ENCODE measurements around the gene TSPAN31.
"Not testable (repeated sequence)": the region's sequence is repeated elsewhere in the genome, so short reads cannot be mapped to it uniquely, and the experiment has no call there.

The TSPAN31 gene

GRCh38 chr12:57769594-57769993 is 24.8 kb downstream of the TSPAN31 start:
- no peak for DNase-seq

GRCh38 chr12:57770734-57771133 is 25.9 kb downstream of the TSPAN31 start:
- DNase-seq = no peak

DNA sequence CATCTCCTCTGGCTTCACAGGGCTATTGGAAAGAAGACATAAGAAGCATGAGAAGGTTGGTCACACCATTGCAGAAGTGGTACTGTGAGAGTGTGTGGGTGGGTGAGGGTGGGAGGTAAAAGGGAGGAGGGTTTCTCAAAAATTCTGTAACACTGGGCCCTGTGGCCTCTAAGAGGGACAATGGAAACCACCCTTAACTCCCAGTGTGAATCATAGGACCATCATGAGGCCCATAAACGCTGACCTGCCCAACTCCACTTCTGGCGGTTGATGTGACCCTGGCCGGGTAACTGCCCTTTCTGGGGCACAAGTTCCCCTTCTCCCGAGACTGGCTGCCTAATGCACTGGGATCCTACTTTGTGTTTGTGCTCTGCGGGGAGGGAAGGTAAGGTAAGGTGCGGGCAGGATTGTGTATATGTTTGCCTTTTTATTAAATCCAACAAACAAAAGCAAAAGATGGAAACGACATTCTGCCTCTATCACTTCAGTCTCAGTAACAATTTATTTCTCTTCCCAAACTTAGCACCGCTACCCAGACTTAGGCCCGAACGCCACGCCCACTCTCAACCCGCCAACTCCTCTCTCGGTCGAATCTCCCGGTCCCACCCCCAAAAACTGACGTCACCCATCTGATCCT is 26.5 kb downstream of the TSPAN31 start:
- DNase-seq = peak; percentile 91

DNA sequence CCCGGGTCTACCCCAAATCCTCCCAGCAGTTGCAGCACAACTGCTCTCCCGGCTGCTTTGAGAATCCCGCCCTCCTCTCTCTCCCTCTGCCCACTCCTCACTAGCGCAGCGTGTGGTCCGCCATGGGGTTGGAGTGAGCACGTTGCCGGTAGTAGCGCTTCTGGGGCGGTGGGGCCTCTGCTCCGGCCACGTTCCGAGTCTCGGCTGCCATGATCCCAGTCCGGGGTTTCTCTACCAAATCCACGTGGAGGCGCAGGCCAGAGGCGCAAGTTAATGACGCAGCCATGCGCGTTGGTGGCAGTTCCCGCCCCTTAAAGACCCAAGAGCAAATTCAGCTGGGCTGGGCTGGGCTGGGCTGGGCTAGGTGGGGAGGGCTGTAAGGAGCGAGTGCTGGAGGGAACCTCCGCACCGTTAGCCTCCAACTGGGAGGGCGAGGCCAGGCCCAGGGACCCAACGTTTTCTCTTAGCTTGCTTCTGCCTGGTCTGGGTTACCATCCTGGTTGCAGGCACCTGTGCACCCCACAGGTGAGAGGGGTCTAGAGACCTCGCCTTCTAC is 27.1 kb downstream of the TSPAN31 start, which contains the start of gene METTL1:
TSS of gene METTL1 (minus strand) at position 233 of the 556 bp plus-strand sequence. CDS start at position 211, 22 bp downstream.
- peak; percentile 95 for DNase-seq

DNA sequence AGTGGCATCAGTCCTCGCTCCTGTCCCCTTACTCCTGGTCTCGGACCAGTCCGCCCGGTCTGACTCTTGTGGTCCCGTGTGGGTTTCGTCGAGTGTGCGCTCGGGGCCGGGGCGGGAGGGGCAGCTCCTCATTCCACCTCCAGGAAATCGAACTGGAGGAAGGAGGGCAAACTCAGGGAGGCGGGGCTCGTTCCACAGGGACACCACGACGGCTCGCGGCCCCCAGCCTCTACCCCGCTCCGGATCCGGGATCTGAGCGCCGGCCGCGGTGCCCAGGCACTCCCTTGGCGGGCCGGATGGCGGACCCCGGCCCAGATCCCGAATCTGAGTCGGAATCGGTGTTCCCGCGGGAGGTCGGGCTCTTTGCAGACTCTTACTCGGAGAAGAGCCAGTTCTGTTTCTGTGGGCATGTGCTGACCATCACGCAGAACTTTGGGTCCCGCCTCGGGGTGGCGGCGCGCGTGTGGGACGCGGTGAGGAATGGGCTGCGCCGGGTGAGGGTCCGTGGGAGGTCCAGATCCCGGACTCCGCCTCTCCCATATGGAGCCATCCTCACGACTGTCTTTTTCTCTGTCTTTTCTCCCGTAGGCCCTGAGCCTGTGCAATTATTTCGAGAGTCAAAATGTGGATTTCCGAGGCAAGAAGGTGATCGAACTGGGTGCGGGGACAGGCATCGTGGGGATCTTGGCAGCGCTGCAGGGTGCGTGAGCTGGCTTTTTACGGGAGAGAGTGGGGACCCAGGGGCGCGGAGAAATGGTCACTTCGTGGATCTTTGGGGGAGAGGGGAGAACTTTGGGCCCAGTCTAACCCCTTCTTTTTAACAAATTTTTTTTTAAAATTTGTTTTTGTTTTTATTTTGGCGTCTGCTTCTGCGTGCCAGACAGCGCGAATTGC is 27.8 kb downstream of the TSPAN31 start, which contains the start of gene EEF1AKMT3:
TSS of gene EEF1AKMT3 (plus strand) at position 186 of the 894 bp plus-strand sequence. CDS start at position 297, 111 bp downstream.
- peak; percentile 48 for DNase-seq

- not testable (repeated sequence) for DNase-seq
Observed at GRCh38 chr12:57774634-57775033, 29.8 kb downstream of the TSPAN31 start.

DNA sequence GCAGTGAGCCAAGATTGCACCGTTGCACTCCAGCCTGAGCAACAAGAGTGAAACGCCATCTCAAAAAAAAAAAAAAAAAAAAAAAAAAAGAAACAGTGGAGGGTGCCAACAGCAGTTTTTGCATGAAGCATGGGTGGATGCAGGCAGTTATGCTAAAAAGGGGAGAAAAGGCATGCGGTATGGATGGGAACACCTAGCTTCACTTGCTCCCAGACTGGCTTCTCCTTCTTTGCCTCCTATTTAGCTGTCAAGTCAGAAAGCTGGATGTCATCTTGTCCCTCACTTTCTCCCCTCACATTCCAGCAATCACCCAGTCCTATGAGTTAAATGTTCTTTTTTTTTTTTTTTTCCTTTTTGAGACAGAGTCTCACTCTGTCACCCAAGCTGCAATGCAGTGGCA is 30.2 kb downstream of the TSPAN31 start:
- DNase-seq = no peak

DNA sequence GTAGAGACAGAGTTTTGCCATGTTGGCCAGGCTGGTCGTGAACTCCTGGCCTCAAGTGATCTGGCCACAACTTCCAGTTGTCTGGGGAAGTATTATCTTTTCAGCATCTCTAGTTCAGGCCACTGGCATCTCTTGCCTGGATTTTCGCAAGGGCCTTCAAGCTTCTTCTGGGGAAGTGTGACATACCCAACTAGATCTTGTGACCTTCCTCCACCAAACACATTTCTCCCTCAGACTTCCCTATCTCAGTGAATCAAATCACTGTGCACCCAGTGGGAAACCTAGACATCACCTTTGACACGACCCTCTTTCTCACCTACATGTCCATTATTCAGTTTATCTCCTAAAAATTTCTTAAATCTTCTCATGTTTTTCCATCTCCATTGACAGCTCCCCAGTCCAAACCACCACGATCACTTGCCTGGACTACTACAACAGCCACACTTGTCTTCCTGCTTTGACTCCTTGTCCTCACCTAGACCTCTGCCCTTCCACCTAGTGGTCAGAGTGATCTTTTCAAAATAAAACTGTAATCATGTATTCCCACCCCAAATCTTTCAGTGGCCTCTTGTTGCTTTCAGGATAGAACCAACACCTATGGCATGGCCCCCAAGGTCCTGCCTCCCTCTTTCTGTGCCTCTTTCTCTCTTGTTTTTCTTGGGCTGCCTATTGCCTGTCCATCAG is 30.9 kb downstream of the TSPAN31 start:
- no peak for DNase-seq

- DNase-seq = no peak
Observed at GRCh38 chr12:57776247-57776587, 31.4 kb downstream of the TSPAN31 start.

DNA sequence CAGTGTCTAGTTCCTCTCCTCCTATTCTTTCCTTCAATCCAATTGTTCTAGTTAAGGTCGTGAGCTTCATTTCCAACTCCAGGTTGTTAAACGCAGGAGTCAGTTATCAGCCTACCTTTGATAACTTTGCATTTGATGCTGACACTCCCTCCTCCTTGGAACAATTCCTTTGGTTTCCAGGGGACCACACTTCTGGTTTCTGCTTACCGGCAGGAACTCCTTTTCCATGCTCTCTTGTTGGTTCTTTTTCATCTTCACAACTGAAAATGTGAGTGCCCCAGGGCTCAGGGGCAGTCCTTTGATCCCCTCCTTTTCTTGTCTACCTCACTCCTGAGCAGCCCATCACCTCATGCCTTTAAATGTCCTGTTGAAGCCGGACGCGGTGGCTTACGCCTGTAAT is 32.5 kb downstream of the TSPAN31 start:
- no peak for DNase-seq

DNA sequence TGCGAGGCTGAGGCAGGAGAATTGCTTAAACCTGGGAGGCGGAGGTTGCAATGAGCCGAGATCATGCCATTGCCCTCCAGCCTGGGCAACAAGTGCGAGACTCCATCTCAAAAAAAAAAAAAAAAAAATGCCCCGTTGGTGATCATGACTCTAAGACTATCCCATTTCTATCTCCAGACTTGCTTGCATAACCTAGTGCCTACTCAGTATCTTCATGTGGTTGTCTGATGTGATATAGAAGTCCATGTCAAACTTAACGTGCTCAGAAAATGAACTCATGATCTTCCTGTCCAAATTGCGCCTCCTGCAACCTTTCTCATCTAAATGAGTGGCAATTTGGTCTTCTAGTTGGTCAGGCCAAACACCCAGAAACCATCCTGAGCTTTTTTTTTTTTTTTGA is 33.1 kb downstream of the TSPAN31 start:
- no peak for DNase-seq

GRCh38 chr12:57779736-57780135 is 34.9 kb downstream of the TSPAN31 start:
- DNase-seq = no peak

DNA sequence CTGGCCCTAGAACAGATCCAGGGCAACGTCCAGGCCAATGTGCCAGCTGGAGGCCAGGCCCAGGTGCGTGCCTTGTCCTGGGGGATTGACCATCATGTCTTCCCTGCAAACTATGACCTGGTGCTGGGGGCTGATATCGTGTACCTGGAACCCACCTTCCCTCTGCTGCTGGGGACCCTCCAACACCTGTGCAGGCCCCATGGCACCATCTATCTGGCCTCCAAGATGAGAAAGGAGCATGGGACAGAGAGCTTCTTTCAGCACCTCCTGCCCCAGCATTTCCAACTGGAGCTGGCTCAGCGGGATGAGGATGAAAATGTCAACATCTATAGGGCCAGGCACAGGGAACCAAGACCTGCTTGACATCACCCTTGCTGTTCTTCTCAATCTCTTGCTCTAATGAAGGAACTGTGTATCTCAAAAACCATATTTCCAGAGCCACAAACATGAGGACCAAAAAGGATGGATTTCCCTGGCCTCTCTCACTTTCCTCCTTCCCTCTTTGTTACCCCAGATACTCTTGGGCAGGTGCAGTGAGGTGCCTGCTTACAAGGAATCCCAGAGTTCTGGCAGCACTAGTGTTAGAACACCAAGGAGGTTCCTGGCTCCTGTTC is 35.6 kb downstream of the TSPAN31 start:
- DNase-seq = no peak

DNA sequence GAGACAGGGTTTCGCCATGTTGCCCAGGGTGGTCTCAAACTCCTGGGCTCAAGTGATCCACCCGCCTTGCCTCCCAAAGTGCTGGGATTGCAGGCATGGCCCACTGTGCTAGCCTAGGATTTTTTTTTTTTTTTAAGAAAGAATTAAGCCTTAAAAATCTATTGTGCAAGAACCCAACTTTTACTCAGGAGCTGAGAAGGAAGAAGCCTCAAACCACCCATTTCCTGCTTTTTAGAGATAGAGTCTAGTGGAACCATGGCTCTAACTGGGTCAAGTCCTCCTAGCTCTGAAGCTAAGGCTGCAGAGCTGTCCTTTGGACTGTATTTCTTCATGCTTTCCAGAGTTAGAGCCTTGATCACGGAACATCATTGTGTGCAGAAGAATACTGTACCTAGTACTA is 36.4 kb downstream of the TSPAN31 start:
- DNase-seq = no peak

- no peak for DNase-seq
Observed at GRCh38 chr12:57781801-57782200, 37.0 kb downstream of the TSPAN31 start.

DNA sequence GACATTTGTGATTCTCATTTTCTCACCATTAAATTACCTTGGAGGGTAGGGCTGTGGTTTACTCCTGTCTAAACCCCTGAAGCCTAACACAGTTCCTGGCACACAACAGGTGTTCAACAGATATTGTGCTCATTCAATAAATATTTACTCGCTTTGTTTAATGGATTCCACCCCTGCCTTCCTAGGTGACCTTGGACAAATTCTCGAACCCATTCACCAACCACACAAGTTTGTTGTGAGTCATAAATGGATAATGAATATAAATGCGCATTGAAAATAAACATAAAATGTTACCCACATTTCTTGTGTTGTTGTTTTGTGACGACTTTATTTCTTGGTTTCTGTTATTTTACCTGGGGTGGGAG is 37.4 kb downstream of the TSPAN31 start:
- no peak for DNase-seq

DNA sequence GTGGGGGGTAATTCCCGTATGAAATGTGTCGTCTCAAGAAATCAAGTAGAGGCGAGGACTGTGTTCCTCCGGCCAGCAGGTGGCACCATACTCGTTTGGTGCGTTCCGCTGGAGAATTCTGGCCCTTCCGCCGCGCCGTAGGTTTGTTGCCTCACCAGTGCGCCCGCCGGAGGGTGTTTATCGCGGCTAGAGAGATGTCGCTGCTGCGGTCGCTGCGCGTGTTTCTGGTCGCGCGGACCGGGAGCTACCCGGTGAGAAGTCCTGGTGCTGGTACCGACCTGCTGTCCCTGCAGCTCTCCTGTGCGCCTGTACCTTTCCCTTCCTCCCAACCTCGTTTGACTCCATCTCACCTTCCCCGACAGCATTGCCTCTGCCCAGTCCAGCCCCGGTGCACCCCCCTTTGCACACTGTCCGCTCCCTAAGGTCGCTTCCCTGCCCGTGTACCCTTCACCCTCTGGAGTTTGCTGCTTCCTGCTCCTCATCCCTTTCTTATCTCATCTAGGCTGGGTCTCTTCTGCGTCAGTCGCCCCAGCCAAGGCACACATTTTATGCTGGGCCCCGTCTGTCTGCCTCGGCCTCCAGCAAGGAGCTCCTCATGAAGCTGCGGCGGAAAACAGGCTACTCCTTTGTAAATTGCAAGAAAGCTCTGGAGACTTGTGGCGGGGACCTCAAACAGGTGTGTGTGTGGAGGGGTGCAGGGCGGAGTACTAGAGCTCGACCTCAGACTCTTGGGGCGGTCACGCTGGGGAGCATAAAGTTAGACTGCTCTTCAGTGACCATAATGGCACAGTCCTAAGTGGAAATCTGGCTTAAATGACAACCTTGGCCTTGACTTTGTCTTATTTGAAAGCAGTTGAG is 38.0 kb downstream of the TSPAN31 start, which contains the start of gene TSFM:
TSS of gene TSFM (plus strand) at position 180 of the 858 bp plus-strand sequence. CDS start at position 195, 15 bp downstream.
- DNase-seq = peak; percentile 98

- no peak for DNase-seq
Observed at GRCh38 chr12:57783466-57783801, 38.6 kb downstream of the TSPAN31 start.

DNA sequence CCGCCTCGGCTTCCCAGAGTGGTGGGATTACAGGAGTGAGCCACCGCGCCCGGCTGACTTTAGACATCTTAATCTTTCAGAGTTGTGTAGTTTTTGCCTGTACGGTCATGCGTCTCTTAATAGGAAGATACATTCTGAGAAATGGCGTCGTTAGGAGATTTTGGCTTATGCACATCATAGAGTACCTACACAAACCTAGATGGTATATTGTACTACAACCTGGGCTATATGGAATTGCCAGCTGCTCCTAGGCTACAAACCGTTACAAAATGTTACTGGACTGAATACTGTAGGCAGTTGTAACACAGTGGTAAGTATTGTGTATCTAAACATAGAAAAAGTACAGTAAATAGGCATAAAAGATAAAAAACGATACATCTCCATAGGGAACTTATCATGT is 39.0 kb downstream of the TSPAN31 start:
- DNase-seq = no peak

GRCh38 chr12:57793920-57794319 is 49.1 kb downstream of the TSPAN31 start:
- DNase-seq = no peak

DNA sequence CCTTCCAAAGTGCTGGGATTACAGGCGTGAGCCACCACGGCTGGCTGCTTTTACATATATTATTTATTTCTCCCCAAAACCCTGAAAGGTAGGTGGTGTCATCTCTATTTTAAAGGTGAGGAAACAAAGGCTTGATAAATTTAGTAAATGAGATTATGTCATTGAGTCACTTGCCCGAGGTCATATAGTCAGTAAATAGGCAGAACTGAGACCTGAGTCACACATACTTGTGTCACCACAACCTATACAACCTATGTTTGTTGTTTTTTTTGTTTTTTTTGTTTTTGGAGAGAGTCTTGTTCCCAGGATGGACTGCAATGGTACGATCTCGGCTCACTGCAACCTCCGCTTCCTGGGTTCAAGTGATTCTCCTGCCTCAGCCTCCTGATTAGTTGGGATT is 50.5 kb downstream of the TSPAN31 start:
- DNase-seq = no peak

GRCh38 chr12:57796996-57797395 is 52.2 kb downstream of the TSPAN31 start:
- no peak for DNase-seq

Measured in activated naive CD4-positive, alpha-beta T cell treated with Interleukin-2 at 50 U/mL for 16 hours (primary cell).